A549 (cell line): ENCODE data around the gene PHC1. TPM values are rescaled to one million over a fixed set of nuclear protein-coding genes. Genes with fewer than 3 reads are reported as not detected.

Experiments
- ATAC-seq, 2 experiments: fragments of 200-7000 bp in 1 of 2; fragments of >200 bp in 1 of 2; cut with Nextera tagmentation in 1 of 2; cut with Tn5 transposase in 1 of 2; 3 replicates each; pipeline versions ENCODE4 v1.8.0 to v1.9.1; 2018 to 2020; ENCODE audit warnings: mild to moderate bottlenecking in 1 of 2, moderate library complexity in 1 of 2
- CTCF ChIA-PET: fragments of 300-600 bp; sonication (Branson Sonifier 250); formaldehyde crosslinking; extraction: SDS; loops from one replicate; lab custom pipeline; 2021; ENCODE audit warnings: antibody characterized with exemption, inconsistent platforms; lab: Yijun Ruan, JAX
- POLR2A ChIA-PET: fragments of 350-600 bp; formaldehyde crosslinking; extraction: SDS; loops from one replicate; lab custom pipeline; 2021; ENCODE audit warnings: antibody characterized with exemption, inconsistent platforms; lab: Yijun Ruan, JAX
- DNase-seq, 2 experiments: peaks; one replicate each; pipeline versions ENCODE4 v3.0.0 to v3.0.0-alpha.2; 2011 to 2016; ENCODE audit warnings: low read depth in 1 of 2, low spot score in 1 of 2
- FAIRE-seq: peaks from 2 replicates; lab custom pipeline; 2011; peaks lifted over from hg19 to GRCh38; lab: Jason Lieb, UNC
- H3K27ac ChIP-seq, 2 experiments: fragments of >200 bp; sonication (Bioruptor Twin); formaldehyde crosslinking; 3 replicates each; pipeline ENCODE4 v1.5.1; 2016 to 2017
- H3K4me1 ChIP-seq: fragments of >200 bp; sonication (Bioruptor Twin); formaldehyde crosslinking; 3 replicates; pipeline ENCODE4 v1.6.1; 2016
- H3K4me2 ChIP-seq: fragments of >200 bp; sonication (Bioruptor Twin); formaldehyde crosslinking; 3 replicates; pipeline ENCODE4 v1.6.1; 2016
- H3K4me3 ChIP-seq: fragments of >200 bp; sonication (Bioruptor Twin); formaldehyde crosslinking; 3 replicates; pipeline ENCODE4 v1.5.1; 2016
- H3K9me3 ChIP-seq: fragments of >200 bp; sonication (Bioruptor Twin); formaldehyde crosslinking; 3 replicates; pipeline ENCODE4 v1.6.1; 2016
- ATOH8 ChIP-seq: fragments of 250-450 bp; sonication (Bioruptor Pico); IDR thresholded peaks from 2 replicates; pipeline ENCODE4 v1.5.0; 2020; ENCODE audit warnings: low read depth, mild to moderate bottlenecking, moderate library complexity
- CHD4 ChIP-seq: fragments of 200-600 bp; sonication (generic); IDR thresholded peaks from 2 replicates; pipeline ENCODE4 v1.6.1; 2016; ENCODE audit warnings: antibody characterized with exemption, mild to moderate bottlenecking, borderline replicate concordance
- EP300 ChIP-seq, 2 experiments: fragments of >200 bp; sonication (Bioruptor Twin); formaldehyde crosslinking; IDR thresholded peaks; 2 replicates in 1 of 2; 3 replicates in 1 of 2; pipeline ENCODE4 v1.6.1; 2016 to 2017
- FOSL2 ChIP-seq, 2 experiments: fragments of 450-650 bp in 1 of 2; fragments of >200 bp in 1 of 2; sonication (Bioruptor Twin) in 1 of 2; formaldehyde crosslinking; IDR thresholded peaks; 2 replicates each; pipeline versions ENCODE4 v1.5.0 to v1.6.1; 2016 to 2020; ENCODE audit warnings: mild to moderate bottlenecking in 1 of 2, moderate library complexity in 1 of 2
- GATA3 ChIP-seq: IDR thresholded peaks from 2 replicates; pipeline ENCODE4 v1.6.1; 2012; ENCODE audit warnings: borderline replicate concordance
- HES2 ChIP-seq: fragments of >200 bp; sonication (Bioruptor Twin); formaldehyde crosslinking; IDR thresholded peaks from 2 replicates; pipeline ENCODE4 v1.6.1; 2016
- HMGXB4 ChIP-seq: fragments of 250-450 bp; sonication (Bioruptor Pico); IDR thresholded peaks from 2 replicates; pipeline ENCODE4 v1.5.0; 2021; ENCODE audit warnings: mild to moderate bottlenecking, moderate library complexity, borderline replicate concordance
- KDM5A ChIP-seq: fragments of 200-600 bp; sonication (generic); IDR thresholded peaks from 2 replicates; pipeline ENCODE4 v1.6.1; 2016; ENCODE audit warnings: antibody characterized with exemption, mild to moderate bottlenecking
- MAFK ChIP-seq: fragments of 450-650 bp; IDR thresholded peaks from 2 replicates; pipeline ENCODE4 v1.6.1; 2014; ENCODE audit not compliant: partially characterized antibody
- MAZ ChIP-seq: fragments of 150-350 bp; IDR thresholded peaks from 2 replicates; pipeline ENCODE4 v1.6.1; 2014; ENCODE audit warnings: antibody characterized with exemption, low read depth, low read length, borderline replicate concordance
- PHF8 ChIP-seq: fragments of 200-600 bp; sonication (generic); IDR thresholded peaks from 2 replicates; pipeline ENCODE4 v1.6.1; 2016; ENCODE audit warnings: low read depth, mild to moderate bottlenecking, antibody characterized with exemption, moderate library complexity, borderline replicate concordance
- RCOR1 ChIP-seq: fragments of 150-350 bp; IDR thresholded peaks from 2 replicates; pipeline ENCODE4 v1.6.1; 2014; ENCODE audit warnings: antibody characterized with exemption, low read length, low read depth
- RFX5 ChIP-seq: fragments of 450-650 bp; IDR thresholded peaks from 2 replicates; pipeline ENCODE4 v1.7.1; 2014; ENCODE audit warnings: antibody characterized with exemption, mild to moderate bottlenecking, moderate library complexity
- RNF2 ChIP-seq: fragments of 200-600 bp; sonication (generic); IDR thresholded peaks from 2 replicates; pipeline ENCODE4 v1.6.1; 2016; ENCODE audit warnings: low read depth, mild to moderate bottlenecking, antibody characterized with exemption, moderate library complexity, borderline replicate concordance
- TFCP2L1 ChIP-seq: fragments of 250-450 bp; sonication (Bioruptor Pico); IDR thresholded peaks from 2 replicates; pipeline ENCODE4 v1.5.0; 2021; ENCODE audit warnings: mild to moderate bottlenecking
- TP53 ChIP-seq: fragments of 250-450 bp; sonication (Bioruptor Pico); IDR thresholded peaks from 2 replicates; pipeline ENCODE4 v1.5.0; 2021; ENCODE audit warnings: mild to moderate bottlenecking, moderate library complexity
- USF2 ChIP-seq: fragments of 450-650 bp; IDR thresholded peaks from 2 replicates; pipeline ENCODE4 v1.6.1; 2014; ENCODE audit warnings: antibody characterized with exemption
- ZFP36 ChIP-seq: fragments of 450-650 bp; IDR thresholded peaks from 2 replicates; pipeline ENCODE4 v1.6.1; 2014; ENCODE audit warnings: borderline replicate concordance; ENCODE audit not compliant: partially characterized antibody
- ZNF302 ChIP-seq: fragments of 250-450 bp; sonication (Bioruptor Pico); IDR thresholded peaks from 2 replicates; pipeline ENCODE4 v1.9.0; 2021; ENCODE audit warnings: inconsistent platforms, mild to moderate bottlenecking, moderate library complexity
- WGBS: methylation state at CpG from one replicate; pipeline ENCODE4 v1.1.6; 2017; ENCODE audit errors: missing lambda C conversion rate; 5-methylcytosine and 5-hydroxymethylcytosine counted together
- polyA plus RNA-seq, 4 experiments: library from polyadenylated mRNA; depleted of rRNA in 3 of 4; stranded (reverse); fragments of >200 nt; fragmentation: RNase III in 1 of 4; extraction: RNeasy Plus Mini Kit Qiagen cat#74134 plus additional on column Dnase treatment in 1 of 4; gene quantifications; 2 replicates in 3 of 4; 3 replicates in 1 of 4; pipeline ENCODE4 v1.2.3, GENCODE V29; 2011 to 2017

The PHC1 gene
- polyA plus RNA-seq, 2 of the 4 experiments (the other 2 are of a cell fraction): 11.2 to 26.5 TPM

GRCh38 chr12:8894378-8894777 is 19.9 kb upstream of the PHC1 start:
- POLR2A ChIA-PET: no interaction called here

GRCh38 chr12:8894986-8895385 is 19.3 kb upstream of the PHC1 start:
- ChIA-PET POLR2A (no interaction called here), CTCF (interaction anchor here (0.6 kb wide), 1 partner anchor 238 kb away, joined by 3 read pairs; no protein-coding TSS in a partner anchor)

More at GRCh38 chr12:8894378-8894777, 19.9 kb upstream of the PHC1 start:
- DNase-seq: no peak
- Histone ChIP-seq H3K9me3 (no peaks in the 10 kb centered on the region), H3K4me2 (no peak overlapping the region), H3K27ac (no peak overlapping the region), H3K4me1 (no peaks in the 10 kb centered on the region), H3K4me3 (no peak overlapping the region)
- TF ChIP-seq HES2 (no peak), PHF8 (no peak), USF2 (no peak), CHD4 (no peak), ZFP36 (no peak), RCOR1 (no peak), KDM5A (no peak), RNF2 (no peak), ATOH8 (CRISPR knock-in tag) (no peak)
- no peak for FAIRE-seq
- ATAC-seq: no peak
- CTCF ChIA-PET: interaction anchor here (0.6 kb wide), 1 partner anchor 237 kb away, joined by 3 read pairs; no protein-coding TSS in a partner anchor

GRCh38 chr12:8897081-8897480 is 17.2 kb upstream of the PHC1 start:
- H3K27ac ChIP-seq: no peak overlapping the region
- H3K4me3 ChIP-seq: no peak overlapping the region
- ATAC-seq (no peak), FAIRE-seq (no peak), DNase-seq (no peak)
- H3K9me3 ChIP-seq: no peaks in the 10 kb centered on the region
- CTCF ChIA-PET: interaction anchor here (0.7 kb wide), 1 partner anchor 240 kb away, joined by 3 read pairs; no protein-coding TSS in a partner anchor
- TF ChIP-seq RNF2 (no peak), EP300 (IDR thresholded peaks at IDR 0.05) (no peak)
- H3K4me1 ChIP-seq: no peaks in the 10 kb centered on the region
- WGBS: 53% methylated on average over 7 of the region's 7 CpGs
- POLR2A ChIA-PET: no interaction called here
- H3K4me2 ChIP-seq: no peak overlapping the region

More at GRCh38 chr12:8894986-8895385, 19.3 kb upstream of the PHC1 start:
- Histone ChIP-seq H3K4me1 (no peaks in the 10 kb centered on the region), H3K4me2 (no peak overlapping the region), H3K4me3 (no peak overlapping the region), H3K9me3 (no peaks in the 10 kb centered on the region), H3K27ac (no peak overlapping the region)
- no peak for DNase-seq
- TF ChIP-seq CHD4 (no peak), TP53 (no peak), RFX5 (no peak), TFCP2L1 (CRISPR knock-in tag) (no peak), HMGXB4 (CRISPR knock-in tag) (no peak), FOSL2 (IDR thresholded peaks at IDR 0.05) (no peak), FOSL2 (CRISPR knock-in tag; IDR thresholded peaks at IDR 0.05) (no peak), MAFK (no peak), GATA3 (no peak), MAZ (no peak), KDM5A (no peak), ZNF302 (CRISPR knock-in tag) (no peak), HES2 (no peak)
- ATAC-seq: no peak
- WGBS: 0% methylated on average over 1 of the region's 1 CpG
- FAIRE-seq: peak; percentile 13
